OCI-LY7 (cell line): Measurements from ENCODE around the gene POLD2. TPM values are rescaled to one million over a fixed set of nuclear protein-coding genes. Genes with fewer than 3 reads are reported as not detected.
A peak's percentile ranks its signal among the peaks of the same experiment; 100 is the strongest.

Source experiments
- BruUV-seq: library from RNA; stranded (reverse); fragments of 400-500 nt; replicated peaks from 2 replicates; lab custom pipeline; 2021; lab: Mats Ljungman, UMichigan
- CTCF ChIA-PET: fragments of 300-600 bp; sonication (Branson Sonifier 250); formaldehyde crosslinking; loops from one replicate; lab custom pipeline; 2022; ENCODE audit warnings: antibody characterized with exemption; ENCODE audit not compliant: unreplicated experiment; lab: Charles Lee
- POLR2A ChIA-PET: fragments of 300-600 bp; sonication (Branson Sonifier 250); formaldehyde crosslinking; loops from one replicate; lab custom pipeline; 2022; ENCODE audit warnings: antibody characterized with exemption; lab: Charles Lee
- DNase-seq: peaks from one replicate; pipeline ENCODE4 v3.0.0-alpha.2; 2015; ENCODE audit warnings: low spot score
- H2AFZ ChIP-seq: fragments of 200-600 bp; sonication (generic), shearing (Covaris generic); 2 replicates; pipeline ENCODE4 v1.6.1; 2014; ENCODE audit warnings: mild to moderate bottlenecking, antibody characterized with exemption, low read length, moderate library complexity
- H3K27ac ChIP-seq: fragments of 200-600 bp; sonication (generic); 2 replicates; pipeline ENCODE4 v1.5.1; 2014; ENCODE audit warnings: mixed run types, low read depth, mild to moderate bottlenecking, moderate library complexity, low read length, inconsistent platforms; ENCODE audit not compliant: poor library complexity, severe bottlenecking
- H3K36me3 ChIP-seq: fragments of 200-600 bp; sonication (generic); 2 replicates; pipeline ENCODE4 v1.6.1; 2014; ENCODE audit warnings: mild to moderate bottlenecking, antibody characterized with exemption, low read length, moderate library complexity, mixed read lengths; ENCODE audit not compliant: insufficient read depth
- H3K4me1 ChIP-seq: fragments of 200-600 bp; sonication (generic); 2 replicates; pipeline ENCODE4 v1.5.1; 2014; ENCODE audit warnings: mild to moderate bottlenecking, low read length; ENCODE audit not compliant: insufficient read depth, poor library complexity, severe bottlenecking
- H3K4me2 ChIP-seq: fragments of 200-600 bp; sonication (generic); 2 replicates; pipeline ENCODE4 v1.6.1; 2014; ENCODE audit warnings: mild to moderate bottlenecking, low read length
- H3K4me3 ChIP-seq: fragments of 200-600 bp; sonication (generic); 2 replicates; pipeline ENCODE4 v1.5.1; 2014; ENCODE audit warnings: mild to moderate bottlenecking, low read depth, low read length; ENCODE audit not compliant: poor library complexity, severe bottlenecking
- H3K79me2 ChIP-seq: fragments of 200-600 bp; sonication (generic); 2 replicates; pipeline ENCODE4 v1.6.1; 2016; ENCODE audit warnings: low read depth, mild to moderate bottlenecking, low read length, moderate library complexity, mixed read lengths; ENCODE audit not compliant: insufficient read depth
- H3K9me2 ChIP-seq: fragments of 200-600 bp; sonication (generic); 2 replicates; pipeline ENCODE4 v1.6.1; 2016; ENCODE audit warnings: mild to moderate bottlenecking, low read length, mixed read lengths; ENCODE audit not compliant: insufficient read depth
- H3K9me3 ChIP-seq: fragments of 200-600 bp; sonication (generic); 2 replicates; pipeline ENCODE4 v1.6.1; 2014; ENCODE audit warnings: mild to moderate bottlenecking, mixed run types, low read length, mixed read lengths
- H4K20me1 ChIP-seq: fragments of 200-600 bp; sonication (generic); 2 replicates; pipeline ENCODE4 v1.6.1; 2014; ENCODE audit warnings: mild to moderate bottlenecking, antibody characterized with exemption, low read length, moderate library complexity, mixed read lengths; ENCODE audit not compliant: insufficient read depth
- CTCF ChIP-seq: fragments of 200-600 bp; sonication (generic); conservative IDR thresholded peaks from 2 replicates; pipeline ENCODE4 v1.5.1; 2014; ENCODE audit warnings: mild to moderate bottlenecking, antibody characterized with exemption, low read length, moderate library complexity, mixed read lengths
- EZH2phosphoT487 ChIP-seq: fragments of 200-600 bp; sonication (generic); IDR thresholded peaks from 2 replicates; pipeline ENCODE4 v1.6.1; 2018; ENCODE audit warnings: low read depth, borderline replicate concordance, mild to moderate bottlenecking, mixed run types, antibody characterized with exemption, low read length, moderate library complexity, mixed read lengths
- intact Hi-C: fragments of 100-400 bp; cut with micrococcal nuclease; formaldehyde crosslinking; loops from one replicate; pipeline ENCODE4 v1.10.0; 2022; ENCODE audit not compliant: unreplicated experiment
- total RNA-seq, 2 experiments: library from RNA; depleted of rRNA in 1 of 2; stranded (reverse); fragments of >200 nt in 1 of 2; shearing (Covaris generic) in 1 of 2; gene quantifications; 2 replicates each; pipeline ENCODE4 v1.2.3, GENCODE V29; 2014 to 2022

POLD2 gene
- total RNA-seq, 2 experiments from 2014 or later, result 230 to 261 TPM

- no peaks in the 10 kb centered on the region for H4K20me1 ChIP-seq
- peak overlapping the region; percentile 33 for H3K4me3 ChIP-seq
- peak; percentile 67 for DNase-seq
- no peaks in the 10 kb centered on the region for H3K9me2 ChIP-seq
- H3K27ac ChIP-seq, result no peak overlapping the region
- intact Hi-C loops, result no loop called here
- TF ChIP-seq EZH2phosphoT487, result no peak
- TF ChIP-seq CTCF, result no peak
- H3K9me3 ChIP-seq, result no peaks in the 10 kb centered on the region
- H3K4me1 ChIP-seq, result no peaks in the 10 kb centered on the region
- ChIA-PET CTCF (no interaction called here), POLR2A (no interaction called here)
- no TSS peak for BruUV-seq
- no peaks in the 10 kb centered on the region for H3K79me2 ChIP-seq
- peak overlapping the region; percentile 61; the same call in 1 of the 2 replicates for H3K4me2 ChIP-seq
- no peaks in the 10 kb centered on the region for H3K36me3 ChIP-seq
- no peak overlapping the region for H2AFZ ChIP-seq
Observed at GRCh38 chr7:44145969-44146911, 22.9 kb upstream of the POLD2 start.

- ChIA-PET POLR2A (no interaction called here), CTCF (no interaction called here)
- H3K9me2 ChIP-seq, result no peaks in the 10 kb centered on the region
- no peaks in the 10 kb centered on the region for H3K4me1 ChIP-seq
- intact Hi-C loops, result no loop called here
- no peaks in the 10 kb centered on the region for H3K79me2 ChIP-seq
- H3K4me3 ChIP-seq, result peak overlapping the region; percentile 33
- peak overlapping the region; percentile 61; the same call in 1 of the 2 replicates for H3K4me2 ChIP-seq
- TF ChIP-seq CTCF, result no peak
- TF ChIP-seq EZH2phosphoT487, result no peak
- DNase-seq, result no peak
- no peak overlapping the region for H2AFZ ChIP-seq
- BruUV-seq, result no TSS peak
- H4K20me1 ChIP-seq, result no peaks in the 10 kb centered on the region
- no peaks in the 10 kb centered on the region for H3K36me3 ChIP-seq
- no peak overlapping the region for H3K27ac ChIP-seq
- no peaks in the 10 kb centered on the region for H3K9me3 ChIP-seq
Observed at GRCh38 chr7:44145479-44145968, 22.2 kb upstream of the POLD2 start.
